Inferior parietal cortex (tissue), 1 donor: ENCODE results near the gene FLAD1.
"Not testable (repeated sequence)": the region's sequence is repeated elsewhere in the genome, so short reads cannot be mapped to it uniquely, and the experiment has no call there.

Experiments used
- DNase-seq: peaks from one replicate; pipeline ENCODE4 v3.0.0-alpha.2; 2016; ENCODE audit errors: extremely low spot score

The FLAD1 gene

DNA sequence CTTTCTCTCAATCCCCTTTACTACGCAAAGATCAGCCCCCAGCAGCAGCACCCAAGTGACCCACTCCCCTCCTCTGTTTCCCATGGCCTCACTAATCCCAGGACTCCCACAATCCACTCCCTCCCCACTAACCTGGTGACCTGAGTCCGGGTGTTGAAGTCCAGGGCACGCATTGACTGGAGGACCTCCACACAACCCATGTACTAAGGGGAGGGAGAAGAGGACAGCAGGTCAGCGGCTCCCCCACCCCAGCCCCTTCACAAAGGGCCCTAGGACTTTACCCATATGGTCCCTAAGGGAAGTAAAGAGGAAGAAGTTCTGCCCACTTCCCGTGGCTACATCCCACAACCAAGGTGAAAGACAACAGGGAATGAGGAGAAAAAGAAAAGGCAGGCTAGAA lies 13.9 kb upstream of the FLAD1 start:
- DNase-seq: no peak

DNA sequence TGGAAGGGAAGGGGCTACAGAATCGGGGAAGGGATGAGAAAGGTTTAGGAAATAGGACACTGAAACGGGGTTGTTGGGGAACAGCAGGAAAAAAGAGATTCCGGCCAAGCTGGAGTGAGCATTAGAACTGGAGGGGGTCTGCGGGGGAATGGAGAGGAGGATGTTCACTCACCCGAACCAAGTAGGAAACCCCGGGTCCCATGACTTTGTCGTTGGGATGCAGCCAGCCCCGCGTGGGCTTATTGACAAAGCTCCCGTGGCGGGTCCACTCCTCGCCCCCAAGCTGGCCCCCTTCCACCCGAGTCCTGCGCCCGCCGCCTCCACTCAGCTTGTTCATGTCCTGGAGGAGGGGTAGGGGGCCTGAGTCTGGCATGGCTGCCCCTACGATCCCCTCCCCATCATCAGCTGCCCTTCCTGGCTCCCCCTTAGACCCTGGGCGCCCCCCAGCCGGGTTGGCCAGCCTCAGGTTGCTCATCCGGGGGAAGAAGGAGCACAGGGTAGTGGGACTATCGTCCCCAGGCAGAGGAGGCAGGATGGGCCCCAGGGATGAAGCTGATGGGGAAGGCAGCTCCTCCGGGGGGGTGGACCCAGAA lies 13.2 kb upstream of the FLAD1 start:
- no peak for DNase-seq

DNA sequence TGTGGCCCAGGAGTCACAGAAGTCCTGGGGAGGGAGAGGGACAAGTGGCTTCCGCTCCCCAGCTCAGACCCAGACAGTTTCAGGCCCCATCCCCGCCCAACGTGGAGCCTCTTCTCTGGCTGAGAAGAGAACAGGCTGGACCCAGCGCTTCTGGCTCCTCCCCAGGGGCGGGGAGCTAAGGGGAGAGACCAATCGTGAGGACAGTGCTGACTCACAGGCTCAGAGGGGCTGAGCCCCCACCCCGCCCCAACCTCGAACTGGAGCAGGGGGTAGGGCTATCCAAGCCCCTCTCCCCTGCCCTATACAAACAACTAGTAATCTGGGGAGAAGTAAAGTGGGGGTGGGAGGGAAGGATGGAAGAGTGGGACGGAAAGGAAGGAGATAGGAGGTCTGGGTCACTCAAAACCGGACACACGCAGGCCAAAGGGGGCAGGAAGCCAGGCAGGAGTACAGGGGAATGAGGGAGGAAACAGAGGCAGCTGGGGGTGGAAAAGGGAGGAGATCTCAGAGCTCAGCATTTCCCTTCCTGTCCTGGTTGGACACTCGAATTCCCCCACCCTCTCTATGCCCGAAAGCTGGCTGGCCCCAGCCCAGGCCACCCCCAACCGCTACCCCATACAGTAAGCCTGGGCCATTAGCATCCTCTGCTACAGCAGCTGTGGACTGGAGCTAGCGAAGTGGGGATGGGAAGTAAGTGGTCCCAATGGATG lies 12.4 kb upstream of the FLAD1 start, which contains the start of gene SHC1:
TSS of gene SHC1 (minus strand) at position 117 of the 710 bp plus-strand sequence. CDS start 221 bp downstream, outside the sequence.
- DNase-seq: peak; percentile 84

DNA sequence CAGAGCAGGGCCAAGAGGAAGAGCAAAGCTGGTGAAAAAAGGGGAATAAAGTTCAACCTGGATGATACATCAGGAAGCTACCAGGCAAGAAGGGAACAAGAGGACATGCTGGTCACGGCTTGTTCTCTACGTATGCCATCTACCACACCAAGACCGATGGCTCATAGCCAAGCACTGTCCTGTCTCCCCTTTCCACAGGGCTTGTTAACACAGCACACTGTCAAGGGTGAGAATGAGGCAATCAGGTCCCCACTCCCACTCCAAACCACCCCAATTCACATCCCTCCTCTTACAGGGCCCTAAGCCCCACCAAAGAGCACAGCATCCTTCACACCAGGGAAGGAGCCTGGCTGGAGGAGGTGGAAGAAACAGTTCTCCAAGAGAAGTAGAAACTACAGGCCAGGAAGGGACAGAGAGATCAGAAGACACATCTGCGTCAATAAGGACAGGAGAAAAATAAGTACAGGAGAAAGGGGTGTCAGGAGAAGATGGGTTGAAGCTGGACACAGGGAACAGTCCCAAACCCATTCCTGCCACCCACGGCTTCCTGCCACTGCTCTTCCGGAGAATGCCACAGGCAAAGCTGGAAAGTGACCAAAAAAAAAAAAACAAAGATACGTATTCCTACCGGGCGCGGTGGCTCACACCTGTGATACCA lies 11.7 kb upstream of the FLAD1 start:
- DNase-seq: no peak

DNA sequence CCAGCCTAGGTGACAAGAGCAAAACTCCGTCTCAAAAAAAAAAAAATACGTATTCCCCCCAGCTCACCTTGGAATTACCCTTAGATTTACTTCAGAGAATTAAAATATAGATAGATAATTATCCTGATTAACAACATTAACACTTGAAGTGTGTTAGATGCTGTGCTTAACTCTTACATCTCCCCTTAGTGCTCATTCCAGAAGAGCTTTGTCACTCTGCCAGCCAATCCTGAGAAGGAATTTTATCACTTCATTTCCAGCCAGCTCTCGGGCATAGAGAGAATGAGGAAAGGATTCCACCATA lies 11.0 kb upstream of the FLAD1 start:
- no peak for DNase-seq

DNA sequence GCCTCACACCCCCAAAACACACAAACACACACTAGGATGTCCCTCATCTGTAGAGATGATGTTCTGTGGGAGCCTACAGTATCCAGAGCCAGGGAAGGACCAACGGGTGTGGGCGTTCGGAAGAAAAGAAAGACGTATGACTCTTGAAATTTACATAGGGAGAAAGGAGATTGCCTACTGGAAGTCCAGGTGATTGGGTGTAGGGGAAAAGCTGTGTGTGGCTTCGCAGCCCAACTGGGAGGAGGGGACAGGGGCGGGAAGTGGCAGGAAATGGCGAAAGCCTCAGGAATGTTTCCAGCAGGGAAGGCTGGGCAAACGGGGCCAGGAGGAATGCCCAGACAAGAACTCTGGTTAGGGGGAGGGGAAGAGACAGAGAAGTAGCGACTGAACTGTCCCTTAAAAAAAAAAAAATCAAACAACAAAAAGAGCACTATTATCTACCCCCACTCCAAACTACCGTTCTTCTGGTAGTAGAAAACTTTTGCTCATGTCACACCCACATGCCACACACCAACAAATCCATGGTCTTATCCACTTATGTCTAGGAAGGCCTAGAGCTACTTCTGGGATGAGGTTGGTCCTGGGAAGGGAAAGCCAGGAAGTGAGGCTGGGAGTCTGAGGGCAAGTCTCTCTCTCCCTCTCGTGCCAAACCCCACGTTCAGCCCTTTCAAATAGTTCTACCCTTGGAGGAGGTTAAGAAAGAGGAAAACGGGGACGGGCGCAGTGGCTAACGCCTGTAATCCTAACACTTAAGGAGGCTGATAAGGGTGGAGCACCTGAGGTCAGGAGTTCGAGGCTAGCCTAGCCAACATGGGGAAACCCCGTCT lies 10.4 kb upstream of the FLAD1 start:
- DNase-seq: no peak

DNA sequence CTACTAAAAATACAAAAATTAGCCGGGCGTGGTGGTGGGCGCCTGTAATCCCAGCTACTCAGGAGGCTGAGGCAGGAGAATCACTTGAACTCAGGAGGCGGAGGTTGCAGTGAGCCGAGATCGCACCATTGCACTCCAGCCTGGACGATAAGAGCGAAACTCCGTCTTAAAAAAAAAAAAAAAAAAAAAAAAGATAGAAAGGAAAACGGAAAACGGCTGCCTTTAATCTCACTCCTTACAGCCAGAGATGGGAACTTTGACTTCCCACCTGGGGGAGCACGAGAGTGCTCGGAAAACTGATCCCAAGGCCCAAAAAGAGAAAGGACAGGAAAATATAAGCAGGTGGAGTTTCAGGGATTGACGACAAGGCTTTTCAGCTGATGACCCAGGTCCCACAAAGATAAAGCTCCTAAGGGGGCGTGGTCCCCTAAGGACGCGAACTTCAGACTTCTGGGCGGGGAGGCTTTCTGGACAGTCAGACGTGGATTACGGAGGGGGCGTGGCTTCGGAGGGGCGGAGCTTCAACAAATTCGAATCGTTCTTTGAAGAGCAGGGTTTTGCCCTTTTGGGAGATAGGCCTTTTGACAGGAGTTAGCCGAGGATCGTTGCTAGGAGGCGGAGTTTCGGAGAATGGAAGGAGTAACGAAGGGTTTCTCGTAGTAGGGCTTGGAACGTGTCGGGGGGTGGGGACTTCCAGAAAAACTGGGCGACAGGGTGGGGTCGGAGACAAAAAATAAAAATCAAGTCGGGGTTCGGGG lies 9.6 kb upstream of the FLAD1 start:
- peak; percentile 85 for DNase-seq

DNA sequence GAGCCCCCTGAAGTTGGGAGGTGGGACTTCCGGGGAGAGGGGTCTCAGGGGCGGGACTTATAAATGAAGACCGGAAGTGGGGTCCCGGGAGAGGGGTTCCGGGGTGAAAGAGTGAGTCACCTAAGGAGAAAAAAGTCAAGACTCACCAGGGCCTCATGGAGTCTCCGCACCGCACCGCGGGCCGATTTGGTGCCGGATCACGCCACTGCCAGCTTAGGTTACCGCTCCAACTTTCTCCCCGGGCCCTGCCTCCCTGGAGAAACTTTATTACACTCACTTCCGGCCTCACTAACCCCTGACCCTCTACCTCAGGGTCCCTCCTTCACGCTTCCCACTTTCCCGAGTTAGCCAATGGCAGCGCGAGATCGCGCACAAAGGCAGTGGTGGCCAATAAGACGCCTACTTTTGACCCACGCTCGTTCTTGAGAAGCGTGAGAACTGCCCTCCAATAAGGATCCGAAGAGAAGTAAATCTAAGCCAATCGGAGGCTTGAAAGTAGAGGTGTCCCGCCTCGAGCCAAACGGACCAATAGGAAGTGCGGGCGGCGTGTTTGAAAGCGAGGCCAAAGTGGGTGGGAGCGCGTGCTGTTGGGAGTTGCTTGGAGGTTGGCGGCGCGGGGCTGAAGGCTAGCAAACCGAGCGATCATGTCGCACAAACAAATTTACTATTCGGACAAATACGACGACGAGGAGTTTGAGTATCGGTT lies 8.9 kb upstream of the FLAD1 start, which contains the start of gene CKS1B:
TSS of gene CKS1B (plus strand) at position 580 of the 706 bp plus-strand sequence. CDS start at position 645, 65 bp downstream.
- peak; percentile 100 for DNase-seq

DNA sequence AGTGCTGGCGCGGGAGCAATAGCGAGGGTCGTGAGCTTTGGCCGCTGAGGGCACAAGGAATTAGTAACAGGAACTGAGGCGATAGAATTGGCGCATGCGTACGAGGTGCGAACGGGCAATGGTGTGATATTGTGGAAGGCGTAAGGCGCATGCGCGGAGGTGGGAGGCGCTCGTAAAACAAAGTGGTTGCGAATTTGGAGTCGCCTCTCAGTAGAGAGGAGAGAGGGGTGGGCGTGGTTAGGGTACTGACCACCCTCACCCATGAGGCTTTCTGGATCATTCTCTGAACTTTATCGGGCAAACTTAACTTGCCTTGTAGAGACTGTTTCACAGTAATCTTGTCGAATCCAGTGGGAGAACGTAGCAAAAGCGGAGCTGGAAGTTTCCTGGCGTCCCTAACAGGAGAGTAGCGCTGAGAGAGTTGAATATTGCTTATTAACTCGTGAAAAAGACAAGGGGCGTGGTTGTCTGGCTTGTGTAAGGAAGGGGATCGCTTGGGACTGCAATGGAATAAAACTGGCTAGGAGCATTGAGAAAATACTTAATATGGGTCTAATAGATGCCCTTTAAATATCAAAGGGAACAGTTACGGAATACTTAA lies 8.2 kb upstream of the FLAD1 start:
- DNase-seq: peak; percentile 97

DNA sequence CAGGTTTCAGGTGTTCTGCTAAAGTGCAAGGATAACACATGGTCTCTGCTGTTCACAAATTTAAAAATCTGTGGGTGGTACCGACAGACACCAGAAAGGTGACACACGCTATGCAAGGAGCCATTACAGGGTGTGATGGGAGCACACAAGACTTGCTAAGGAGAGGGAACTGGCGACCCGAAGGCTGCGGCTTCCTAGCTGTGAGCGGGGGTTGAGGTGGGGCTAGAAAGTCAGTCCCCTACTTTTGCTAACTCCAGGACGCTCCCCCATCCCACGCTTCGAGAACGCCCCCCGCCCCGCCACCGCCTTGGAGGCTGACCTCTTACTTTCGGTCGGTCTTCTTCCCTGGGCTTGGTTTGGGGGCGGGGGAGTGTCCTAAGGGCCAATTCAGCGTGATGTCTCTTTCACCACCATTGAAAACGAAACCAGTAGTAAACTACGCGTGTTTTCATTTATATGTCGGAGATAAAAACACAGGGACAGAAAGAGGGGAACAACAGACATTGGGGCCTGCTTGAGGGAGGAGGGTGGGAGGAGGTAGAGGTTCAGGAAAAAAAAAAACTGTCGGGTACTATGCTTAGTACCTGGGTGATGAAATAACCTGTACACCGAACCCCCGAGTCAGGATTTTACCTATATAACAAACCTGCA lies 7.6 kb upstream of the FLAD1 start:
- DNase-seq: no peak

DNA sequence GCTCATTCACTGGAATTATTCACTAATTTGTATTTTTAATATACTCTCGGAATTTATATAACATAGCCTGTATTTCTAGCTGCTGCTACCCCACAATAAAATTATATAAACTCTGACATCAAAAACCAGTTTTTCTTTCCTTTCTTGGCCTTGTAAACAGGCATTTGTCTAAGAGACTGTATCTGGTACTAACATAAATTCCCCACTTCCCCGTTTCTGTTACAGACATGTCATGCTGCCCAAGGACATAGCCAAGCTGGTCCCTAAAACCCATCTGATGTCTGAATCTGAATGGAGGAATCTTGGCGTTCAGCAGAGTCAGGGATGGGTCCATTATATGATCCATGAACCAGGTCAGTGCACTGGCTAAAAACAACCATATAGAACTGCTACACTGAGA lies 5.4 kb upstream of the FLAD1 start:
- DNase-seq: not testable (repeated sequence)

DNA sequence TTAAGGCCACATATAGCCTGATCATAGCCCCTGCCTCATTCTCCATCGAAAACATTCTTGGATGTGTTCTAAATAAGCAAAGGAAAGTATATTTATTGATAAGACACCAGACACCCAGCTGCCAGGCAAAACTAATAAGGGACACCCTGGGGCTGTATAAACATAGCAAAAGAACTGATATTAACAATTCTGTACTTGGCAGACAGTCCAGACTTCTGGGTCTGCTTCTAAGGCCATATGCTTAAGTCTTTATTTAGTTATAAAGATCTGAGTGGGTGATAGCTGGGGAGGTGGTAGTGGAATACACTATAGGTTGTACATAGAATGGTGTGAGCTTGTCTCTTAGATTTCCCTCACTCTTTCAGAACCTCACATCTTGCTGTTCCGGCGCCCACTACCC lies 4.8 kb upstream of the FLAD1 start:
- no peak for DNase-seq

DNA sequence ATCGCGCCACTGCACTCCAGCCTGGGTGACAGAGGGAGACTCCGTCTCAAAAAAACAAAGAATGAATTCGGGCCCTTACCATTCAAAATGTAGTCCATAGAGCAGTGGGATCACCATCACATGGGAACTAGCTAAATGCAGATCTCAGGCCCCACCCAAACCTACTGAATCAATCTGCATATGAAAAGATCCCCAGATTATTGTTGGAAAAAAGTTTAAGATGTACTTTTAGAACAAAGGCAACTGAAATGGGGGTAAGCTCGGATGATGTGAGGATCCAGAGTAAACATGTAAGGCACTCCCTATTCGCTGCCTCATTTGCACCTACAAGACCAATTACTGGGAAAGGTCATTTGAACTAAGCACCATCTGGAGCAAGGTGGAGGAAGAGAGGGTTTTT lies 803 bp upstream of the FLAD1 start:
- no peak for DNase-seq

DNA sequence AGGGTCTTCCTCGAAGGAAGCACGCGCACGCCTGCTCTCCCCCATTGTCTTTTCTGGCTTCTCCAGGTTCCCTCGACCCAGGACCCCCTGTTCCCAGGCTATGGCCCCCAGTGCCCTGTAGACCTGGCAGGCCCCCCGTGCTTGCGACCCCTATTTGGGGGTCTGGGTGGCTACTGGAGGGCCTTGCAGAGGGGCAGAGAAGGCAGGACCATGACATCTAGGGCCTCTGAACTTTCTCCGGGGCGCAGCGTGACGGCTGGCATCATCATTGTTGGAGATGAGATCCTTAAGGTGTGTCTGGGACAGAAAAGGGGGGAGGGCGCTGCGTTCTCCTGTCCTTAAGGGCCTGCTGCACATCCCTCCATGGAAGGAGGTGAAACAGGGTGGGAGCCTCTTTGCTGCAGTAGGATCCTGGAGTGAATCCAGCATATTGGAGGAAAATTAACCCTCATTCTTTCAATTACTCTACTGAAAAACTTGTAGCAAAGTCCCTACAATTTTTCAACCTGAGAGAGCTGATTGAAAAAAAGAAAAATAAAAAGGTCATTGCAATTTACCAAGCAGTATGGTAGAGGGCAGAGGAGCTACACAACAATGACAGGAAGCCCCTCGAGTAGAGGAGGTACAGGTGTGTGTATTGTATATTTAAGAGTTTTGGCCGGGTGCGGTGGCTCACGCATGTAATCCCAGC lies 777 bp downstream of the FLAD1 start:
- no peak for DNase-seq

DNA sequence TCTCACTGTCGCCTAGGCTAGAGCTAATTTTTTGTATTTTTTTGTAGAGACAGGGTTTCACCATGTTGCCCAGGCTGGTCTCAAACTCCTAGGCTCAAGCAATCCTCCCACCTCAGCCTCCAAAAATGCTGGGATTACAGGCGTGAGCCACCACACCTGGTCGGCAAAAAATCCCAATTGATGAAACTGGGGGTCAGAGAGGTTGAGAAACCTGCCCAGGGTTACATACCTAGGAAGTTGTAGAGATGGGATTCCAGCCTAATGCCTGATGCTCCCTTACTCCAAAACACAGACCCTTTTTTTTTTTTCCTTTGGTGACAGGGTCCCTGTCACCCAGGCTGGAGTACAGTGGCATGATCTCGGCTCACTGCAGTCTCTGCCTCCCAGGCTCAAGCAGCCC lies 3.6 kb downstream of the FLAD1 start:
- DNase-seq: not testable (repeated sequence)

DNA sequence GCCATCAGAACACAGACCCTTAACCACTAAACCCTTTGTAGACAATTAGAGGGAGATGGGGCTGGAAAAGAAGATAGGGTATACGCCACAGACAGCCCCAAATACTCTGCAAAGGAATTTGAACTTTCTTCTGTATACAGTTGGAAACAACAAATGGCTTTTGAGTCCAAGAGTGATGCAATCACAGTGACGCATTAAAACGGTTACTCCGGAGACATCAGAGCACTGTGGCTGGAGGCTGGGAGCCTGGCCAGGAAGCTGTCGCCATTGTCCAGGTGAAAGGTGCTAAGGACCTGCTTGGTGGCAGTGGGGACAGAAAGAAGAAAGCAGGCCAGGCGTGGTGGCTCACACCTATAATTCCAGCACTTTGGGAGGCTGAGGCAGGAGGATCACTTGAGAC lies 4.2 kb downstream of the FLAD1 start:
- no peak for DNase-seq

DNA sequence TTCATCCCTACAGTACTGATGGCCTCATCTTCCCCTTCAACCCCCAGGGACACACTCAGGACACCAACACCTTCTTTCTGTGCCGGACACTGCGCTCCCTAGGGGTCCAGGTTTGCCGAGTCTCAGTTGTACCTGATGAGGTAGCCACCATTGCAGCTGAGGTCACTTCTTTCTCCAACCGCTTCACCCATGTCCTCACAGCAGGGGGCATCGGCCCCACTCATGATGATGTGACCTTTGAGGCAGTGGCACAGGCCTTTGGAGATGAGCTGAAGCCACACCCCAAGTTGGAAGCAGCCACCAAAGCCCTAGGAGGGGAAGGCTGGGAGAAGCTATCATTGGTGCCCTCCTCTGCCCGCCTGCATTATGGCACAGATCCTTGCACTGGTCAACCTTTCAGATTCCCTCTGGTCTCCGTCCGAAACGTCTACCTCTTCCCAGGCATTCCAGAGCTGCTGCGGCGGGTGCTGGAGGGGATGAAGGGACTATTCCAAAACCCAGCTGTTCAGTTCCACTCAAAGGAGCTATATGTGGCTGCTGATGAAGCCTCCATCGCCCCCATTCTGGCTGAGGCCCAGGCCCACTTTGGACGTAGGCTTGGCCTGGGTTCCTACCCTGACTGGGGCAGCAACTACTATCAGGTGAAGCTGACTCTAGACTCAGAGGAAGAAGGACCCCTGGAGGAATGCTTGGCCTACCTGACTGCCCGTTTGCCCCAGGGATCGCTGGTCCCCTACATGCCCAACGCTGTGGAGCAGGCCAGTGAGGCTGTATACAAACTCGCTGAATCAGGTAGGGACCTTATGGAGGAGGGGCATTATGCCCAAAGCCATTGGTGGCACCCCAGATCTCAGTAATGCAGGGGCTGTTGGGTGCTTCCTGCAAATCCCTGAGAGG lies 5.2 kb downstream of the FLAD1 start:
- DNase-seq: no peak

DNA sequence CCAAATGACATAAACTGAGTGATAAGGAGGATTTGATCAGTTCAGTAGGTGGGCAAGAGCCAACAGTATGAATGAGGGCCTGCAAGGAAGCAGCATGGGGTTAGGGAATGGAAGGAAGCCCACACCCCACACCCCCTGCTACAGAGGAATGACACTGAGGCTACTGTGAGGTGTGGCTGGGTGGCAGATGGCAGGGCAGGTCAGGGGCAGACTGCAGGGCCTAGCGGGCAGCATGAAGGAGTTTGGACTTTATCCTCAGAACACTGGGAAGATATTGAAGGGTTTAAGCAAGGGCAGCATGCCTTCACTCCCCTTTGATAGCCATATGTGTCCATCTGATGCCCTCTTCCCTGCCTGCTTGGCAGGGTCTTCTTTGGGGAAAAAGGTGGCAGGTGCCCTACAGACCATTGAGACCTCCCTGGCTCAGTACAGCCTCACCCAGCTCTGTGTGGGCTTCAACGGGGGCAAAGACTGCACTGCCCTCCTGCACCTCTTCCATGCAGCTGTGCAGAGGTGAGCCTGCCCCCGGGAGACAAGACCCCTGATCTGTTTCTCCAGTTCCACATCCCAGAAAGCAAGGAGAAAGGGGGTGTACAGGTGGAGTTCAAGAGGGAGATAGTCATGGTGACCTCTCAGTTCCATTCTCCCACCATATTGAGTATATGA lies 6.2 kb downstream of the FLAD1 start:
- no peak for DNase-seq
